ENCODE results near the gene STX10.

- TF ChIP-seq POLR2A (IDR thresholded peaks at IDR 0.05) (no peak), CTCF (IDR thresholded peaks at IDR 0.05) (no peak)
Measured at GRCh38 chr19:13149628-13150186, 468 bp downstream of the STX10 start.
